B cell (primary cell): ENCODE results near the gene SCAMP4. TPM values are rescaled to one million over a fixed set of nuclear protein-coding genes. Genes with fewer than 3 reads are reported as not detected.

Source experiments
- ATAC-seq: fragments of 200-7000 bp; cut with Tn5 transposase; one replicate; pipeline ENCODE4 v1.10.0; 2021; ENCODE audit warnings: low read depth, mild to moderate bottlenecking, moderate number of reproducible peaks, moderate library complexity
- CTCF ChIA-PET: fragments of 350-600 bp; sonication (Branson Sonifier 250); formaldehyde crosslinking; loops from one replicate; lab custom pipeline; 2021; ENCODE audit warnings: antibody characterized with exemption, inconsistent platforms; lab: Charles Lee
- POLR2A ChIA-PET: fragments of 350-600 bp; sonication (Branson Sonifier 250); formaldehyde crosslinking; loops from one replicate; lab custom pipeline; 2021; ENCODE audit warnings: antibody characterized with exemption; lab: Charles Lee
- DNase-seq: peaks from one replicate; pipeline ENCODE4 v3.0.0; 2013
- H2AFZ ChIP-seq: 2 replicates; pipeline ENCODE4 v1.6.1; 2012; ENCODE audit warnings: mild to moderate bottlenecking, low read depth, low read length; ENCODE audit not compliant: insufficient read depth, poor library complexity, severe bottlenecking
- H3K27ac ChIP-seq, 2 donors: 1 replicate in 1 of 2; 2 replicates in 1 of 2; pipeline ENCODE4 v1.5.1; 2012 to 2013; ENCODE audit warnings: low read length in 2 of 2, mild to moderate bottlenecking in 2 of 2, moderate library complexity in 1 of 2
- H3K27me3 ChIP-seq, 4 experiments: fragments of 200-600 bp in 1 of 4; sonication (generic) in 1 of 4; replicated peaks in 1 of 4; 1 replicate in 2 of 4; 2 replicates in 2 of 4; pipeline versions ENCODE4 v1.6.1 to v1.7.0; 2013 to 2016; ENCODE audit warnings: low read length in 3 of 4, mild to moderate bottlenecking in 2 of 4, mixed read lengths in 1 of 4, moderate library complexity in 1 of 4; ENCODE audit not compliant: insufficient read depth in 4 of 4, control insufficient read depth in 3 of 4; ENCODE audit errors: control extremely low read depth in 1 of 4
- H3K36me3 ChIP-seq, 2 experiments: replicated peaks in 1 of 2; 1 replicate in 1 of 2; 2 replicates in 1 of 2; pipeline versions ENCODE4 v1.6.1 to v1.7.1; 2013; ENCODE audit warnings: low read length in 1 of 2; ENCODE audit not compliant: insufficient read depth in 2 of 2, control insufficient read depth in 1 of 2; ENCODE audit errors: control extremely low read depth in 1 of 2, extremely low read depth in 1 of 2
- H3K4me1 ChIP-seq, 2 donors: fragments of 200-600 bp in 1 of 2; sonication (generic) in 1 of 2; 1 replicate in 1 of 2; 2 replicates in 1 of 2; pipeline versions ENCODE4 v1.5.1 to v1.6.1; 2013 to 2017; ENCODE audit warnings: low read length in 2 of 2; ENCODE audit not compliant: control insufficient read depth in 2 of 2, insufficient read depth in 2 of 2
- H3K4me2 ChIP-seq: replicated peaks from 2 replicates; pipeline ENCODE3; 2012; ENCODE audit warnings: mild to moderate bottlenecking, low read depth, low read length; ENCODE audit not compliant: poor library complexity, severe bottlenecking
- H3K4me3 ChIP-seq, 5 experiments: fragments of 200-600 bp in 1 of 5; sonication (generic) in 1 of 5; 1 replicate in 3 of 5; 2 replicates in 2 of 5; pipeline versions ENCODE4 v1.5.1 to v1.7.0; 2011 to 2016; ENCODE audit warnings: low read length in 4 of 5, mild to moderate bottlenecking in 4 of 5, low read depth in 2 of 5, control low read depth in 1 of 5, moderate library complexity in 1 of 5; ENCODE audit not compliant: insufficient read depth in 1 of 5; ENCODE audit errors: control extremely low read depth in 1 of 5, extremely low read depth in 1 of 5
- H3K79me2 ChIP-seq: fragments of 200-600 bp; sonication (generic); one replicate; pipeline ENCODE4 v1.6.0; 2016; ENCODE audit warnings: low read length; ENCODE audit not compliant: control insufficient read depth, insufficient read depth
- H3K9ac ChIP-seq: fragments of 200-600 bp; sonication (generic); 2 replicates; pipeline ENCODE4 v1.6.1; 2017; ENCODE audit warnings: mild to moderate bottlenecking, low read length, moderate library complexity
- H3K9me3 ChIP-seq, 3 donors: one replicate each; pipeline versions ENCODE4 v1.6.1 to v1.7.1; 2013; ENCODE audit warnings: low read length in 2 of 3; ENCODE audit not compliant: control insufficient read depth in 2 of 3, insufficient read depth in 1 of 3; ENCODE audit errors: control extremely low read depth in 1 of 3
- H4K20me1 ChIP-seq: 2 replicates; pipeline ENCODE4 v1.6.0; 2012; ENCODE audit warnings: mild to moderate bottlenecking, low read length; ENCODE audit not compliant: insufficient read depth, control insufficient read depth, poor library complexity, severe bottlenecking
- H3K27ac Mint-ChIP-seq: one replicate; pipeline ENCODE4 v1.8.0; 2021; ENCODE audit warnings: mixed read lengths
- H3K27me3 Mint-ChIP-seq: one replicate; pipeline ENCODE4 v1.8.0; 2021; ENCODE audit warnings: mixed read lengths
- H3K4me1 Mint-ChIP-seq: one replicate; pipeline ENCODE4 v1.8.0; 2021; ENCODE audit warnings: mixed read lengths
- H3K4me3 Mint-ChIP-seq: one replicate; pipeline ENCODE4 v1.8.0; 2021; ENCODE audit warnings: mixed read lengths
- H3K9me3 Mint-ChIP-seq: one replicate; pipeline ENCODE4 v1.8.0; 2022; ENCODE audit warnings: mixed read lengths; ENCODE audit not compliant: insufficient read depth
- CTCF ChIP-seq: fragments of 200-600 bp; IDR thresholded peaks from one replicate; pipeline ENCODE4 v1.8.0; 2022; ENCODE audit warnings: antibody characterized with exemption, mild to moderate bottlenecking
- EZH2 ChIP-seq: IDR thresholded peaks from 2 replicates; pipeline ENCODE4 v1.6.1; 2012; ENCODE audit warnings: borderline replicate concordance, low read depth, mild to moderate bottlenecking, moderate library complexity, low read length; ENCODE audit not compliant: insufficient read depth, poor library complexity, severe bottlenecking
- WGBS: methylation state at CpG from one replicate; pipeline ENCODE4 v1.1.5; 2013; ENCODE audit warnings: missing lambda C conversion rate; ENCODE audit not compliant: insufficient coverage; 5-methylcytosine and 5-hydroxymethylcytosine counted together
- intact Hi-C: fragments of 100-400 bp; cut with micrococcal nuclease; formaldehyde crosslinking; loops from one replicate; pipeline ENCODE4 v1.10.0; 2022
- polyA plus RNA-seq: library from polyadenylated mRNA; depleted of rRNA; stranded (reverse); fragments of >200 nt; gene quantifications from 2 replicates; pipeline ENCODE4 v1.2.3, GENCODE V29; 2012
- total RNA-seq, 2 donors: library from RNA; stranded (reverse); fragments of 120-200 nt in 1 of 2; gene quantifications; 1 replicate in 1 of 2; 2 replicates in 1 of 2; pipeline versions ENCODE4 v1.2.3 to v1.2.4, GENCODE V29; 2013 to 2022

Gene SCAMP4
- total and polyA plus RNA-seq, 2 donors (not counting 1 experiment from before 2014, with no cell fraction given) = 47.9 to 60.0 TPM

GRCh38 chr19:1947651-1948209 is 42.5 kb downstream of the SCAMP4 start:
- intact Hi-C loops = no loop called here
- Histone ChIP-seq H3K9ac (no peak overlapping the region), H3K4me3 (no peak overlapping the region), H2AFZ (no peak overlapping the region), H3K36me3 (peaks cover 1 to 23% of the 10 kb centered on the region in 2 experiments), H3K4me1 (peaks cover 23 to 33% of the 10 kb centered on the region in 2 donors), H3K27ac (no peak overlapping the region), H3K9me3 (no peaks in the 10 kb centered on the region), H3K4me2 (no peak overlapping the region), H3K27me3 (no peaks in the 10 kb centered on the region), H3K79me2 (peaks cover 97% of the 10 kb centered on the region), H4K20me1 (peaks cover 94% of the 10 kb centered on the region)
- peaks cover 51% of the 10 kb centered on the region for H3K4me1 Mint-ChIP-seq
- POLR2A ChIA-PET = no interaction called here
- CTCF ChIA-PET = no interaction called here
- no peak for TF ChIP-seq CTCF
- no peak for TF ChIP-seq EZH2
- no peak overlapping the region for H3K4me3 Mint-ChIP-seq
- no peaks in the 10 kb centered on the region for H3K27me3 Mint-ChIP-seq
- no peak overlapping the region for H3K27ac Mint-ChIP-seq
- no peak for DNase-seq
- no peaks in the 10 kb centered on the region for H3K9me3 Mint-ChIP-seq
- ATAC-seq = no peak
- 93% methylated on average over 31 of the region's 34 CpGs for WGBS

GRCh38 chr19:1949304-1950101 is 44.3 kb downstream of the SCAMP4 start:
- Histone ChIP-seq H3K27ac (no peak overlapping the region), H3K27me3 (no peaks in the 10 kb centered on the region), H2AFZ (no peak overlapping the region), H3K9me3 (no peaks in the 10 kb centered on the region), H3K9ac (no peak overlapping the region), H3K4me2 (no peak overlapping the region), H3K79me2 (peaks cover 97% of the 10 kb centered on the region), H3K36me3 (peaks cover 1 to 39% of the 10 kb centered on the region in 2 experiments), H3K4me3 (no peak overlapping the region), H3K4me1 (peaks cover 6 to 16% of the 10 kb centered on the region in 2 donors), H4K20me1 (peaks cover 94% of the 10 kb centered on the region)
- ChIA-PET POLR2A (no interaction called here), CTCF (no interaction called here)
- DNase-seq (no peak), ATAC-seq (no peak)
- no peaks in the 10 kb centered on the region for H3K9me3 Mint-ChIP-seq
- no peaks in the 10 kb centered on the region for H3K27me3 Mint-ChIP-seq
- H3K4me3 Mint-ChIP-seq = no peak overlapping the region
- no peak for TF ChIP-seq EZH2
- no peak for TF ChIP-seq CTCF
- intact Hi-C loops = no loop called here
- H3K27ac Mint-ChIP-seq = no peak overlapping the region
- 97% methylated on average over 36 of the region's 44 CpGs for WGBS
- peaks cover 36% of the 10 kb centered on the region for H3K4me1 Mint-ChIP-seq
